DMS153 (cell line): ENCODE results near the gene PAX3.

Experiments used
- DNase-seq: peaks from one replicate; lab custom pipeline; 2025; lab: John Stamatoyannopoulos, UW

The PAX3 gene

GRCh38 chr2:222269132-222269531 lies 29.7 kb downstream of the PAX3 start:
- no peak for DNase-seq

GRCh38 chr2:222268311-222268990 lies 30.3 kb downstream of the PAX3 start:
- DNase-seq: no peak

- DNase-seq: no peak
Observed at GRCh38 chr2:222264791-222265320, 33.9 kb downstream of the PAX3 start.

- DNase-seq: no peak
Observed at GRCh38 chr2:222261504-222261903, 37.3 kb downstream of the PAX3 start.

GRCh38 chr2:222257645-222258044 lies 41.2 kb downstream of the PAX3 start:
- no peak for DNase-seq

GRCh38 chr2:222256250-222256649 lies 42.5 kb downstream of the PAX3 start:
- DNase-seq: no peak

GRCh38 chr2:222255090-222255489 lies 43.7 kb downstream of the PAX3 start:
- DNase-seq: no peak

- no peak for DNase-seq
Observed at GRCh38 chr2:222250313-222250712, 48.5 kb downstream of the PAX3 start.

GRCh38 chr2:222249444-222249843 lies 49.4 kb downstream of the PAX3 start:
- no peak for DNase-seq

GRCh38 chr2:222248818-222249217 lies 50.0 kb downstream of the PAX3 start:
- no peak for DNase-seq

- DNase-seq: no peak
Observed at GRCh38 chr2:222248256-222248655, 50.5 kb downstream of the PAX3 start.

- no peak for DNase-seq
Observed at GRCh38 chr2:222242532-222242931, 56.3 kb downstream of the PAX3 start.

- DNase-seq: peak; percentile 84
Observed at GRCh38 chr2:222241128-222241870, 57.5 kb downstream of the PAX3 start.

- DNase-seq: no peak
Observed at GRCh38 chr2:222240676-222241049, 58.1 kb downstream of the PAX3 start.

- DNase-seq: peak; percentile 33
Observed at GRCh38 chr2:222239945-222240675, 58.7 kb downstream of the PAX3 start.

GRCh38 chr2:222239091-222239490 lies 59.7 kb downstream of the PAX3 start:
- DNase-seq: no peak

- no peak for DNase-seq
Observed at GRCh38 chr2:222238072-222238471, 60.7 kb downstream of the PAX3 start.

GRCh38 chr2:222232839-222233238 lies 66.0 kb downstream of the PAX3 start:
- no peak for DNase-seq

GRCh38 chr2:222232372-222232771 lies 66.4 kb downstream of the PAX3 start:
- DNase-seq: no peak

GRCh38 chr2:222228054-222228453 lies 70.7 kb downstream of the PAX3 start:
- DNase-seq: no peak

- no peak for DNase-seq
Observed at GRCh38 chr2:222218786-222219185, 80.0 kb downstream of the PAX3 start.

- no peak for DNase-seq
Observed at GRCh38 chr2:222217712-222218111, 81.1 kb downstream of the PAX3 start.

GRCh38 chr2:222214885-222215284 lies 83.9 kb downstream of the PAX3 start:
- DNase-seq: no peak
